ENCODE measurements around the gene TEF. TPM values are rescaled to one million over a fixed set of nuclear protein-coding genes. Genes with fewer than 3 reads are reported as not detected.

TEF gene
- total and polyA plus RNA-seq, 9 of the 15 experiments (the other 6 are each of a cell fraction or from before 2014, with no cell fraction given): 0.04 to 3.1 (median 1.2) TPM

DNA sequence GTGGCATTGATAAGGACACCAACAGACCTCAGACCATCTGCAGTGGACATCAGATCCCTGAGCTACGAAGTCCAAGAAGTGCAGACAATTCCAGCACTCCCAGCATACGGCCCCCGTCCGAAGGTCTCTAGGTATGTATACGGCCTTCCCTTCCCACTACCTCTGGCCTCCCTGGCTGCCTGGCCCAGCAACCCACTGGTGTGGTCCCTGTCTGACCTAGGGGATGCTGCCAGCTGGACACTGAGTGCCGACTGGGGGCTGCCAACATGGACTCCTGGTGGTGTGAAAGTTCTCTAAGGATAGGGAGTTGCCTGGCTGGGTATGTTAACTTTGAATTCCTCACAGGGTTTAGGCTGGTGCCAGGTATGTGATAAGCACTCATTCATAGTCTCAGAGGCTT lies 17.5 kb upstream of the TEF start (continued):
- TF ChIP-seq RBFOX2 (IDR thresholded peaks at IDR 0.05; ENCODE audit: low read depth, low read length) (no peak), CBFA2T3 (IDR thresholded peaks at IDR 0.05) (no peak), KDM2B (CRISPR knock-in tag; IDR thresholded peaks at IDR 0.05) (no peak), RFX1 (IDR thresholded peaks at IDR 0.05) (no peak), CREB5 (CRISPR knock-in tag; IDR thresholded peaks at IDR 0.05) (no peak)
- TF ChIP-seq, protein P1, sequence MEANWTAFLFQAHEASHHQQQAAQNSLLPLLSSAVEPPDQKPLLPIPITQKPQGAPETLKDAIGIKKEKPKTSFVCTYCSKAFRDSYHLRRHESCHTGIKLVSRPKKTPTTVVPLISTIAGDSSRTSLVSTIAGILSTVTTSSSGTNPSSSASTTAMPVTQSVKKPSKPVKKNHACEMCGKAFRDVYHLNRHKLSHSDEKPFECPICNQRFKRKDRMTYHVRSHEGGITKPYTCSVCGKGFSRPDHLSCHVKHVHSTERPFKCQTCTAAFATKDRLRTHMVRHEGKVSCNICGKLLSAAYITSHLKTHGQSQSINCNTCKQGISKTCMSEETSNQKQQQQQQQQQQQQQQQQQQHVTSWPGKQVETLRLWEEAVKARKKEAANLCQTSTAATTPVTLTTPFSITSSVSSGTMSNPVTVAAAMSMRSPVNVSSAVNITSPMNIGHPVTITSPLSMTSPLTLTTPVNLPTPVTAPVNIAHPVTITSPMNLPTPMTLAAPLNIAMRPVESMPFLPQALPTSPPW (CRISPR knock-in tag; IDR thresholded peaks at IDR 0.05): no peak

- peaks cover 15 to 38% of the 10 kb centered on the region in 2 experiments; a peak in 4 of 5 replicates for H3K4me1 ChIP-seq (replicated peaks in 1 of 2; ENCODE audit: control insufficient read depth in 2 of 2, insufficient read depth in 2 of 2, low read length in 2 of 2)
- no peak for FAIRE-seq
- DNase-seq (ENCODE audit: extremely low read depth in 1 of 4, low spot score in 3 of 4): no peak
- BruUV-seq (replicated peaks): no TSS peak
- ChIA-PET CTCF (ENCODE audit: low intra/inter-chr PET ratio) (no interaction called here), POLR2A (interaction anchor here (1.8 kb wide), 1 partner anchor 15 kb away, joined by 5 read pairs; no protein-coding TSS in a partner anchor)
- no peak overlapping the region for H2AFZ ChIP-seq (ENCODE audit: low read depth, low read length)
- in situ Hi-C loops (cut with MboI) (no loop called here), intact Hi-C loops (cut with micrococcal nuclease) (no loop called here)
- 60% methylated on average over 6 of the region's 8 CpGs for WGBS (ENCODE audit: insufficient coverage, low coverage, missing lambda C conversion rate)
- H3K4me3 ChIP-seq: no peak overlapping the region
- H3K4me2 ChIP-seq (ENCODE audit: insufficient read depth, low read length): no peak overlapping the region
- no peak overlapping the region for H3K27ac ChIP-seq (ENCODE audit: extremely low read depth, low read depth, low read length)
- TF ChIP-seq, protein P2, sequence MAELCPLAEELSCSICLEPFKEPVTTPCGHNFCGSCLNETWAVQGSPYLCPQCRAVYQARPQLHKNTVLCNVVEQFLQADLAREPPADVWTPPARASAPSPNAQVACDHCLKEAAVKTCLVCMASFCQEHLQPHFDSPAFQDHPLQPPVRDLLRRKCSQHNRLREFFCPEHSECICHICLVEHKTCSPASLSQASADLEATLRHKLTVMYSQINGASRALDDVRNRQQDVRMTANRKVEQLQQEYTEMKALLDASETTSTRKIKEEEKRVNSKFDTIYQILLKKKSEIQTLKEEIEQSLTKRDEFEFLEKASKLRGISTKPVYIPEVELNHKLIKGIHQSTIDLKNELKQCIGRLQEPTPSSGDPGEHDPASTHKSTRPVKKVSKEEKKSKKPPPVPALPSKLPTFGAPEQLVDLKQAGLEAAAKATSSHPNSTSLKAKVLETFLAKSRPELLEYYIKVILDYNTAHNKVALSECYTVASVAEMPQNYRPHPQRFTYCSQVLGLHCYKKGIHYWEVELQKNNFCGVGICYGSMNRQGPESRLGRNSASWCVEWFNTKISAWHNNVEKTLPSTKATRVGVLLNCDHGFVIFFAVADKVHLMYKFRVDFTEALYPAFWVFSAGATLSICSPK (IDR thresholded peaks at IDR 0.05; ENCODE audit: borderline replicate concordance): no peak
- TF ChIP-seq ETV5 (CRISPR knock-in tag; IDR thresholded peaks at IDR 0.05; ENCODE audit: low read depth) (no peak), ZNF830 (CRISPR knock-in tag; IDR thresholded peaks at IDR 0.05) (no peak), SMAD3 (CRISPR knock-in tag; conservative IDR thresholded peaks at IDR 0.05) (no peak)
- no peaks in the 10 kb centered on the region for H3K36me3 ChIP-seq (ENCODE audit: control insufficient read depth, insufficient read depth, low read length)
- H3K9me3 ChIP-seq (replicated peaks; ENCODE audit: control insufficient read depth, insufficient read depth, low read depth, low read length): no peaks in the 10 kb centered on the region
- H3K9me1 ChIP-seq (ENCODE audit: control insufficient read depth, insufficient read depth, low read length): no peaks in the 10 kb centered on the region
- H4K20me1 ChIP-seq (replicated peaks; ENCODE audit: control insufficient read depth, insufficient read depth, low read length): no peaks in the 10 kb centered on the region
- ATAC-seq: no peak
- no peak overlapping the region; a peak in 1 of 4 replicates for H3K9ac ChIP-seq (ENCODE audit: insufficient read depth in 1 of 2, low read depth in 2 of 2, low read length in 2 of 2)
- H3K27me3 ChIP-seq (ENCODE audit: control insufficient read depth in 2 of 2, insufficient read depth in 2 of 2, low read length in 2 of 2): no peaks in the 10 kb centered on the region
- no peaks in the 10 kb centered on the region for H3K79me2 ChIP-seq (ENCODE audit: control insufficient read depth, insufficient read depth, low read length)
These were observed 16.8 kb upstream of the TEF start for GRCh38 chr22:41364955-41365354.
